Upper lobe of left lung (tissue), 6 donors: ENCODE results near the gene C7orf33. TPM values are rescaled to one million over a fixed set of nuclear protein-coding genes. Genes with fewer than 3 reads are reported as not detected.
"Not testable (repeated sequence)": the region's sequence is repeated elsewhere in the genome, so short reads cannot be mapped to it uniquely, and the experiment has no call there.

Experiments used
- ATAC-seq, 2 donors: fragments of 200-7000 bp; cut with Tn5 transposase; one replicate each; pipeline ENCODE4 v1.9.1; 2022; ENCODE audit warnings: mild to moderate bottlenecking in 2 of 2, moderate library complexity in 2 of 2; ENCODE audit not compliant: low FRiP score in 2 of 2
- DNase-seq, 2 donors: peaks; one replicate each; pipeline ENCODE4 v3.0.0-alpha.2; 2019 to 2020
- H3K27ac ChIP-seq, 4 donors: fragments of 200-600 bp; sonication (generic); one replicate each; pipeline ENCODE4 v1.5.1; 2016 to 2019
- H3K27me3 ChIP-seq, 4 donors: fragments of 200-600 bp; sonication (generic); one replicate each; pipeline ENCODE4 v1.5.1; 2017 to 2019
- H3K36me3 ChIP-seq, 4 donors: fragments of 200-600 bp; sonication (generic); one replicate each; pipeline ENCODE4 v1.5.1; 2016 to 2019
- H3K4me1 ChIP-seq, 4 donors: fragments of 200-600 bp; sonication (generic); one replicate each; pipeline ENCODE4 v1.5.1; 2018 to 2019
- H3K4me3 ChIP-seq, 4 donors: fragments of 200-600 bp; sonication (generic); one replicate each; pipeline ENCODE4 v1.5.1; 2017 to 2019; ENCODE audit warnings: mild to moderate bottlenecking in 2 of 4, moderate library complexity in 1 of 4
- H3K9me3 ChIP-seq, 4 donors: fragments of 200-600 bp; sonication (generic); one replicate each; pipeline ENCODE4 v1.5.1; 2018 to 2019
- CTCF ChIP-seq, 6 experiments: fragments of 450-650 bp in 4 of 6; fragments of 200-600 bp in 2 of 6; sonication (generic) in 2 of 6; IDR thresholded peaks; one replicate each; pipeline ENCODE4 v1.5.1; 2016 to 2019; ENCODE audit warnings: antibody characterized with exemption in 6 of 6
- EP300 ChIP-seq, 4 donors: sonication (generic); formaldehyde crosslinking; IDR thresholded peaks; one replicate each; pipeline ENCODE4 v1.5.1; 2017; ENCODE audit warnings: antibody characterized with exemption in 4 of 4, control low read depth in 2 of 4
- POLR2A ChIP-seq, 4 donors: fragments of 450-650 bp; IDR thresholded peaks; one replicate each; pipeline ENCODE4 v1.5.1; 2016 to 2017; ENCODE audit warnings: antibody characterized with exemption in 4 of 4, mild to moderate bottlenecking in 2 of 4
- POLR2AphosphoS5 ChIP-seq, 2 donors: sonication (generic); formaldehyde crosslinking; IDR thresholded peaks; one replicate each; pipeline ENCODE4 v1.5.1; 2017; ENCODE audit warnings: antibody characterized with exemption in 2 of 2
- WGBS, 2 donors: methylation state at CpG; one replicate each; pipeline ENCODE4 v1.1.5; 2017 to 2018; 5-methylcytosine and 5-hydroxymethylcytosine counted together
- total RNA-seq, 6 donors: library from RNA; depleted of rRNA in 4 of 6; stranded (reverse); fragments of >200 nt in 4 of 6; gene quantifications; one replicate each; pipeline versions ENCODE4 v1.1.0 to v1.2.1, GENCODE V29; 2016 to 2021
- donor health status: DM: no; HTN: no; CAD: no; lungs with moderate emphysema.
- donor health status: DM: no; HTN: yes; CAD: no; lungs with severe emphysema.

The C7orf33 gene
- total RNA-seq, 6 donors from 2014 or later = not detected

DNA sequence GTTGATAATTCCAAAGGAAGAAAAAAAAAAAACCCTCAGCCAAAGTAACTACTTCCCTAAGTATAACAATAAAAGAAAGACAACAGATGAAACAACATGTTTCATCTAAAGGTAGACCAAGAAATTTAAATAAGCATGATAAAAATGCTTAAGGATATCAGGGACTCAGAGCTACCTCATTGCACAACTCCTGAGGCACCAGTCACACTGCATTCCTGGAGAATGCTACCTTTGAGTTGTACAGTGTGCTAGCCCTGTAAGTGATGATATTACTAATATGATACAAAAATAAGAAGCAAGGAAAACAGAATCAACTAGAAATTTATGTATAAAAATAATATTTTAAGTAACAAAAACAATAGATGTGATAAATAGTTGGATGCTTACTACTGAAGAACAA is 29.5 kb upstream of the C7orf33 start:
- Histone ChIP-seq H3K9me3 (no peaks in the 10 kb centered on the region), H3K36me3 (no peaks in the 10 kb centered on the region), H3K4me1 (peaks cover 0 to 13% (median 8%) of the 10 kb centered on the region in 4 donors), H3K4me3 (no peak overlapping the region), H3K27ac (no peak overlapping the region), H3K27me3 (no peaks in the 10 kb centered on the region)
- ATAC-seq = no peak
- DNase-seq = no peak
- no peak for TF ChIP-seq EP300 (IDR thresholded peaks at IDR 0.05)
- no peak for TF ChIP-seq CTCF (IDR thresholded peaks at IDR 0.05)
- TF ChIP-seq POLR2AphosphoS5 (IDR thresholded peaks at IDR 0.05) = no peak
- no peak for TF ChIP-seq POLR2A (IDR thresholded peaks at IDR 0.05)

DNA sequence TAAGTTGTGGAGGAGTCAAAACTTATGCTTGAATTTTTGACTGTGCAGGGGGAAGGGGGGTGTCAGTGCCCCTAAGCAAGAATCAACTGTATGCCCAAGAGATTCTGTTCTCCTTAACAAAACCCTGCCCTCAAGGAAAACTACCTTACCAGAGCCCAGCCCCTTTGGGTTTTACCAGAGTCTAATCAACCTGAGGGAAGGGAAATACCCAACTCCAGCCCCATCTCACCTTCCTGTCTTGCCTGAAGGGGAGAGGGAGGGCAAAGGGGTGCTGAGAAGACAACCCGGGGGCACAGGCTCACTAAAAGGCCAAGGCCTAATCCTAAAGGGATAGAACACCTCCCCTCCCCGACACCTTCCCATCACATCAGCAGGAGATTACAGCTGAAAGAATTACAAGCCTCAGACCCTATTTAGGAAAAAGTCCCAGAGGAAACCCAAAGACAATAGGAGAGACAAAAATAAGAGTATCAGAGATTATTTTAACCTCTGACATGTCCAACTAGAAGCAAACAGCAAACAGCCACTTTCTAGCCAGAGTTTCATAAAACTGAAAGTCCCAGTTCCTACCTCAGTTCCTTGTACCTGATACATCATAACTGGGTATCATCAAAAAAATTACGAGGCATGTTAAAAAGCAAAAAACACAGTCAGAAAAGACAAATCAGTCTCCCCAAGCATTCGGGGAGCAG is 26.8 kb upstream of the C7orf33 start:
- no peaks in the 10 kb centered on the region for H3K9me3 ChIP-seq
- H3K27ac ChIP-seq = peak overlapping the region; percentile 36 to 69 (median 54)
- H3K27me3 ChIP-seq = no peaks in the 10 kb centered on the region
- H3K36me3 ChIP-seq = no peaks in the 10 kb centered on the region
- DNase-seq (no peak), ATAC-seq (no peak)
- H3K4me3 ChIP-seq = no peak overlapping the region
- TF ChIP-seq POLR2AphosphoS5 (IDR thresholded peaks at IDR 0.05) = no peak
- no peak for TF ChIP-seq POLR2A (IDR thresholded peaks at IDR 0.05)
- no peak for TF ChIP-seq CTCF (IDR thresholded peaks at IDR 0.05)
- TF ChIP-seq EP300 (IDR thresholded peaks at IDR 0.05) = no peak
- H3K4me1 ChIP-seq = peaks cover 0 to 13% (median 8%) of the 10 kb centered on the region in 4 donors
- WGBS, 2 donors = 61 to 78% methylated on average over 4 of the region's 4 CpGs

GRCh38 chr7:148564275-148564951 is 26.2 kb upstream of the C7orf33 start:
- H3K27me3 ChIP-seq, H3K36me3 ChIP-seq, H3K9me3 ChIP-seq, DNase-seq: not testable (repeated sequence)
- H3K27ac ChIP-seq = peak overlapping the region; percentile 36 to 69 (median 54)
- peak overlapping the region in 1 of 4 donors; percentile 9 for H3K4me3 ChIP-seq
- peak in 1 of 2 donors; percentile 58 for ATAC-seq
- 33 to 35% methylated on average over 3 to 4 of the region's 4 CpGs for WGBS, 2 donors
- H3K4me1 ChIP-seq = peaks cover 0 to 13% (median 8%) of the 10 kb centered on the region in 4 donors

- peaks cover 0 to 13% (median 8%) of the 10 kb centered on the region in 4 donors for H3K4me1 ChIP-seq
- no peaks in the 10 kb centered on the region for H3K27me3 ChIP-seq
- H3K4me3 ChIP-seq = no peak overlapping the region
- ATAC-seq (no peak), DNase-seq (no peak)
- no peaks in the 10 kb centered on the region for H3K36me3 ChIP-seq
- TF ChIP-seq EP300 (IDR thresholded peaks at IDR 0.05) (no peak), POLR2AphosphoS5 (IDR thresholded peaks at IDR 0.05) (no peak), CTCF (IDR thresholded peaks at IDR 0.05) (no peak), POLR2A (IDR thresholded peaks at IDR 0.05) (no peak)
- 88 to 92% methylated on average over 6 of the region's 6 CpGs for WGBS, 2 donors
- H3K27ac ChIP-seq = no peak overlapping the region
- no peaks in the 10 kb centered on the region for H3K9me3 ChIP-seq
Measured at GRCh38 chr7:148566736-148567135, 23.8 kb upstream of the C7orf33 start.

DNA sequence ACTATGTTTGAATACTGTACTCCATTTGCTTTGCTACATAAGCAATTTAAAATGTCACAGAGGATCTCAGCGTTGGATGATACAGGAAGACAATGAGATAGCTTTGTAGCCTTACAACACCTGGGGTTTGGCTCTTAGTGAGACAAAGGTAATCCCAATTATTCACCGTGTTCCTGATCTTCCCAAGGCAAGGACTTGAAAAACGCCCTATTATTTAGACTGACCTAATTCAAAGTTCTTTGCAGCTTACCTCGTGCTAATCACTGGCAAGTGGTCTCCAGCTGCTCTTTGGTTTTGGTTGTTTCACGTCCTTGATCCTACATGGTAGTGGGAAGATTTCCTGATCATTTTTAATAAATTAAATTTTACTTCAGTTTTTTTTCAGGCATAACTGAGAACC is 23.0 kb upstream of the C7orf33 start:
- no peaks in the 10 kb centered on the region for H3K36me3 ChIP-seq
- ATAC-seq (no peak), DNase-seq (no peak)
- H3K27ac ChIP-seq = no peak overlapping the region
- TF ChIP-seq CTCF (IDR thresholded peaks at IDR 0.05) (no peak), POLR2AphosphoS5 (IDR thresholded peaks at IDR 0.05) (no peak), POLR2A (IDR thresholded peaks at IDR 0.05) (no peak), EP300 (IDR thresholded peaks at IDR 0.05) (no peak)
- no peaks in the 10 kb centered on the region for H3K9me3 ChIP-seq
- H3K27me3 ChIP-seq = no peaks in the 10 kb centered on the region
- 66 to 67% methylated on average over 5 of the region's 5 CpGs for WGBS, 2 donors
- H3K4me1 ChIP-seq = peaks cover 0 to 13% (median 8%) of the 10 kb centered on the region in 4 donors
- H3K4me3 ChIP-seq = no peak overlapping the region
